ENCODE measurements around the gene CLIC6.

Gene CLIC6

GRCh38 chr21:34668803-34669148 is at the start of gene CLIC6:
Gene CLIC6 (plus strand): TSS chr21:34668994. CDS start chr21:34669389, 395 bp downstream.
- peaks cover 0 to 15% of the 10 kb centered on the region in 2 donors for H3K4me1 ChIP-seq (ENCODE audit: control insufficient read depth in 1 of 2, insufficient read depth in 2 of 2, low read length in 2 of 2)
- no peak within 1 kb of the TSS for H3K27ac ChIP-seq (ENCODE audit: low read length)
- no peaks in the 10 kb centered on the region for H3K9me3 ChIP-seq (ENCODE audit: control insufficient read depth in 1 of 2, low read length in 2 of 2)
- H3K27me3 ChIP-seq (ENCODE audit: low read depth, low read length) = peaks cover 23% of the 10 kb centered on the region
- peak within 1 kb of the TSS in 1 of 2 donors; percentile 59 for H3K4me3 ChIP-seq (ENCODE audit: low read depth in 1 of 2, low read length in 2 of 2)
- no peaks in the 10 kb centered on the region for H3K36me3 ChIP-seq (ENCODE audit: control insufficient read depth in 1 of 2, insufficient read depth in 2 of 2, low read length in 2 of 2)

- Histone ChIP-seq H3K9me3 (ENCODE audit: control insufficient read depth in 1 of 2, low read length in 2 of 2) (no peaks in the 10 kb centered on the region), H3K4me1 (ENCODE audit: control insufficient read depth in 1 of 2, insufficient read depth in 2 of 2, low read length in 2 of 2) (no peaks in the 10 kb centered on the region), H3K4me3 (ENCODE audit: low read depth in 1 of 2, low read length in 2 of 2) (no peak overlapping the region), H3K27me3 (ENCODE audit: low read depth, low read length) (no peaks in the 10 kb centered on the region), H3K36me3 (ENCODE audit: control insufficient read depth in 1 of 2, insufficient read depth in 2 of 2, low read length in 2 of 2) (no peaks in the 10 kb centered on the region), H3K27ac (ENCODE audit: low read length) (no peak overlapping the region)
Measured at GRCh38 chr21:34619841-34620665, 48.7 kb upstream of the CLIC6 start.

- H3K9me3 ChIP-seq (ENCODE audit: control insufficient read depth in 1 of 2, low read length in 2 of 2) = no peaks in the 10 kb centered on the region
- no peaks in the 10 kb centered on the region for H3K27me3 ChIP-seq (ENCODE audit: low read depth, low read length)
- no peak overlapping the region for H3K4me3 ChIP-seq (ENCODE audit: low read depth in 1 of 2, low read length in 2 of 2)
- H3K4me1 ChIP-seq (ENCODE audit: control insufficient read depth in 1 of 2, insufficient read depth in 2 of 2, low read length in 2 of 2) = no peaks in the 10 kb centered on the region
- no peak overlapping the region for H3K27ac ChIP-seq (ENCODE audit: low read length)
- H3K36me3 ChIP-seq (ENCODE audit: control insufficient read depth in 1 of 2, insufficient read depth in 2 of 2, low read length in 2 of 2) = no peaks in the 10 kb centered on the region
Measured at GRCh38 chr21:34621434-34622350, 47.1 kb upstream of the CLIC6 start.

- Histone ChIP-seq H3K27ac (ENCODE audit: low read length) (no peak overlapping the region), H3K36me3 (ENCODE audit: control insufficient read depth in 1 of 2, insufficient read depth in 2 of 2, low read length in 2 of 2) (no peaks in the 10 kb centered on the region), H3K9me3 (ENCODE audit: control insufficient read depth in 1 of 2, low read length in 2 of 2) (no peaks in the 10 kb centered on the region), H3K4me3 (ENCODE audit: low read depth in 1 of 2, low read length in 2 of 2) (no peak overlapping the region), H3K27me3 (ENCODE audit: low read depth, low read length) (no peaks in the 10 kb centered on the region), H3K4me1 (ENCODE audit: control insufficient read depth in 1 of 2, insufficient read depth in 2 of 2, low read length in 2 of 2) (no peaks in the 10 kb centered on the region)
Measured at GRCh38 chr21:34623516-34623915, 45.3 kb upstream of the CLIC6 start.

- no peaks in the 10 kb centered on the region for H3K36me3 ChIP-seq (ENCODE audit: control insufficient read depth in 1 of 2, insufficient read depth in 2 of 2, low read length in 2 of 2)
- no peaks in the 10 kb centered on the region for H3K4me1 ChIP-seq (ENCODE audit: control insufficient read depth in 1 of 2, insufficient read depth in 2 of 2, low read length in 2 of 2)
- no peaks in the 10 kb centered on the region for H3K9me3 ChIP-seq (ENCODE audit: control insufficient read depth in 1 of 2, low read length in 2 of 2)
- no peak overlapping the region for H3K27ac ChIP-seq (ENCODE audit: low read length)
- H3K27me3 ChIP-seq (ENCODE audit: low read depth, low read length) = no peaks in the 10 kb centered on the region
- no peak overlapping the region for H3K4me3 ChIP-seq (ENCODE audit: low read depth in 1 of 2, low read length in 2 of 2)
Measured at GRCh38 chr21:34625030-34625593, 43.7 kb upstream of the CLIC6 start.

GRCh38 chr21:34626131-34626530 is 42.7 kb upstream of the CLIC6 start:
- Histone ChIP-seq H3K36me3 (ENCODE audit: control insufficient read depth in 1 of 2, insufficient read depth in 2 of 2, low read length in 2 of 2) (no peaks in the 10 kb centered on the region), H3K4me1 (ENCODE audit: control insufficient read depth in 1 of 2, insufficient read depth in 2 of 2, low read length in 2 of 2) (no peaks in the 10 kb centered on the region), H3K27ac (ENCODE audit: low read length) (no peak overlapping the region), H3K27me3 (ENCODE audit: low read depth, low read length) (no peaks in the 10 kb centered on the region), H3K9me3 (ENCODE audit: control insufficient read depth in 1 of 2, low read length in 2 of 2) (no peaks in the 10 kb centered on the region), H3K4me3 (ENCODE audit: low read depth in 1 of 2, low read length in 2 of 2) (no peak overlapping the region)

GRCh38 chr21:34630536-34631143 is 38.2 kb upstream of the CLIC6 start:
- no peak overlapping the region for H3K4me3 ChIP-seq (ENCODE audit: low read depth in 1 of 2, low read length in 2 of 2)
- no peaks in the 10 kb centered on the region for H3K36me3 ChIP-seq (ENCODE audit: control insufficient read depth in 1 of 2, insufficient read depth in 2 of 2, low read length in 2 of 2)
- peaks cover 4% of the 10 kb centered on the region for H3K27me3 ChIP-seq (ENCODE audit: low read depth, low read length)
- H3K9me3 ChIP-seq (ENCODE audit: control insufficient read depth in 1 of 2, low read length in 2 of 2) = no peaks in the 10 kb centered on the region
- H3K4me1 ChIP-seq (ENCODE audit: control insufficient read depth in 1 of 2, insufficient read depth in 2 of 2, low read length in 2 of 2) = no peaks in the 10 kb centered on the region
- H3K27ac ChIP-seq (ENCODE audit: low read length) = no peak overlapping the region

GRCh38 chr21:34632498-34632897 is 36.3 kb upstream of the CLIC6 start:
- Histone ChIP-seq H3K27ac (ENCODE audit: low read length) (no peak overlapping the region), H3K27me3 (ENCODE audit: low read depth, low read length) (peaks cover 4% of the 10 kb centered on the region), H3K4me1 (ENCODE audit: control insufficient read depth in 1 of 2, insufficient read depth in 2 of 2, low read length in 2 of 2) (no peaks in the 10 kb centered on the region), H3K36me3 (ENCODE audit: control insufficient read depth in 1 of 2, insufficient read depth in 2 of 2, low read length in 2 of 2) (no peaks in the 10 kb centered on the region), H3K4me3 (ENCODE audit: low read depth in 1 of 2, low read length in 2 of 2) (no peak overlapping the region), H3K9me3 (ENCODE audit: control insufficient read depth in 1 of 2, low read length in 2 of 2) (no peaks in the 10 kb centered on the region)

- no peak overlapping the region for H3K4me3 ChIP-seq (ENCODE audit: low read depth in 1 of 2, low read length in 2 of 2)
- H3K4me1 ChIP-seq (ENCODE audit: control insufficient read depth in 1 of 2, insufficient read depth in 2 of 2, low read length in 2 of 2) = no peaks in the 10 kb centered on the region
- H3K27me3 ChIP-seq (ENCODE audit: low read depth, low read length) = peaks cover 4% of the 10 kb centered on the region
- H3K36me3 ChIP-seq (ENCODE audit: control insufficient read depth in 1 of 2, insufficient read depth in 2 of 2, low read length in 2 of 2) = no peaks in the 10 kb centered on the region
- no peaks in the 10 kb centered on the region for H3K9me3 ChIP-seq (ENCODE audit: control insufficient read depth in 1 of 2, low read length in 2 of 2)
- no peak overlapping the region for H3K27ac ChIP-seq (ENCODE audit: low read length)
Measured at GRCh38 chr21:34635307-34635706, 33.5 kb upstream of the CLIC6 start.

- Histone ChIP-seq H3K4me1 (ENCODE audit: control insufficient read depth in 1 of 2, insufficient read depth in 2 of 2, low read length in 2 of 2) (no peaks in the 10 kb centered on the region), H3K36me3 (ENCODE audit: control insufficient read depth in 1 of 2, insufficient read depth in 2 of 2, low read length in 2 of 2) (no peaks in the 10 kb centered on the region), H3K9me3 (ENCODE audit: control insufficient read depth in 1 of 2, low read length in 2 of 2) (no peaks in the 10 kb centered on the region), H3K27ac (ENCODE audit: low read length) (no peak overlapping the region), H3K4me3 (ENCODE audit: low read depth in 1 of 2, low read length in 2 of 2) (no peak overlapping the region), H3K27me3 (ENCODE audit: low read depth, low read length) (peaks cover 4% of the 10 kb centered on the region)
Measured at GRCh38 chr21:34636961-34637360, 31.8 kb upstream of the CLIC6 start.

- peaks cover 4% of the 10 kb centered on the region for H3K27me3 ChIP-seq (ENCODE audit: low read depth, low read length)
- no peaks in the 10 kb centered on the region for H3K4me1 ChIP-seq (ENCODE audit: control insufficient read depth in 1 of 2, insufficient read depth in 2 of 2, low read length in 2 of 2)
- H3K36me3 ChIP-seq (ENCODE audit: control insufficient read depth in 1 of 2, insufficient read depth in 2 of 2, low read length in 2 of 2) = no peaks in the 10 kb centered on the region
- H3K27ac ChIP-seq (ENCODE audit: low read length) = no peak overlapping the region
- no peak overlapping the region for H3K4me3 ChIP-seq (ENCODE audit: low read depth in 1 of 2, low read length in 2 of 2)
- no peaks in the 10 kb centered on the region for H3K9me3 ChIP-seq (ENCODE audit: control insufficient read depth in 1 of 2, low read length in 2 of 2)
Measured at GRCh38 chr21:34639250-34639649, 29.5 kb upstream of the CLIC6 start.
